GM21526 (cell line): ENCODE data around the gene C5orf52.
"Not testable (repeated sequence)": the region's sequence is repeated elsewhere in the genome, so short reads cannot be mapped to it uniquely, and the experiment has no call there.

Source experiments
- ATAC-seq: cut with Tn5 transposase; IDR thresholded peaks from one replicate; pipeline ENCODE4 v1.9.1; 2021; ENCODE audit warnings: moderate library complexity; ENCODE audit not compliant: unreplicated experiment, low FRiP score

Gene C5orf52

GRCh38 chr5:157674351-157674750 lies 3.0 kb downstream of the C5orf52 start:
- ATAC-seq, result not testable (repeated sequence)

GRCh38 chr5:157677931-157678330 lies 6.6 kb downstream of the C5orf52 start:
- ATAC-seq, result no peak

GRCh38 chr5:157679801-157680200 lies 8.5 kb downstream of the C5orf52 start:
- no peak for ATAC-seq

DNA sequence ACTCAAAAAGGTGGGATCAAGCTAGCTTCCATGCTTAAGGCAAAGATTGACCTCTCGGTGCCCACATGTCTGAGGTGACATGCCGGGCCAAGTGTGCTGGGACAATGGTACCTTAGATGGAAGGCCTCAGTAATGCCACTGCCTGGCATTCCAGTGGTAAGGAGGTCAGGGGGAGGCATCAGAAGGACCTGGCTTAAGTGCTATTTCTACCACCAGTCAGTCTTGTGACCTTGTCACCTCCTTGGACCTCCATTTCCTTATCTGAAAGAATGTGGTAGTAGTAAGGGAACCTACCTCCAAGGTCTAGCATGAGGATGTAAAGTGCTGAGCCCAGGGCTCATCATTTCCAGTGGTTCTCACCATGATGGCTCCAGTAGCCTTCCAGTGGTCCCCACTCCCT lies 8.9 kb downstream of the C5orf52 start:
- no peak for ATAC-seq

DNA sequence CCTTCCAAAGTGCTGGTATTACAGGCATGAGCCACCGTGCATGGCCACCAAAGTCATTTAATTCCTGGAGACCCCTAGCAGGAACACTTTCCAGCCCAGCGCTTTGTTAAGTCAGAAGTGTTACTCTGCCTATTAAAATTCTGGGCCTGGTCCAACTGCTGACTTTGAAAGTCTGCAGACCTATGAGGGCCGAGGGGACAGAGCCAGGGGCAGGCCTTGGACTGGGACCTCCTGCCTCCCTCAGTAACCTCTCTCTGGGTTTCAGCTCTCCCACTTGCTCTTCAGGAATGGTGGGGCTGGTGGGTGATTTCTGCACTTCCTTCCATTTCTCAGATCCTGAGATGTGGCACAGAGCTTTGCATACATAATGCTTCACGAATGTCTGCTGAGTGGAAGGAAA lies 9.7 kb downstream of the C5orf52 start:
- ATAC-seq, result no peak

GRCh38 chr5:157682257-157682656 lies 10.9 kb downstream of the C5orf52 start:
- ATAC-seq, result no peak

GRCh38 chr5:157686276-157687197 lies 15.2 kb downstream of the C5orf52 start:
- not testable (repeated sequence) for ATAC-seq

DNA sequence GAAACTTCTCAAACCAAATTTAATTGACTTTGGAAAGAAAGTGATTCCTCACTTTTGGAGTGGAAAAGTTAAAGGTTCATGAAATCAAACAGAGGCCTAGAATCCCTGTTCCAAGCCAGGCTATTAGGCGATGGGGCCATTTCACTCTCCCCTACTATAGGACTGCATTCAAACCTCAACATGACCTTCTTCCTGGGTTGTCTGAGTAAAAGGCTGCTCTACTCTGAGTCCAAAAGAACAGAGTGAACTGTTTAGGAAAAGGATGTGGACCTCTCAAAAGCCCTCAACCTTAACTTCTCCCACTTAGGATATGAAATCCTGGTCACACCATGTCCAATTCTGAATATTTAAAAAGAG lies 15.8 kb downstream of the C5orf52 start:
- no peak for ATAC-seq

DNA sequence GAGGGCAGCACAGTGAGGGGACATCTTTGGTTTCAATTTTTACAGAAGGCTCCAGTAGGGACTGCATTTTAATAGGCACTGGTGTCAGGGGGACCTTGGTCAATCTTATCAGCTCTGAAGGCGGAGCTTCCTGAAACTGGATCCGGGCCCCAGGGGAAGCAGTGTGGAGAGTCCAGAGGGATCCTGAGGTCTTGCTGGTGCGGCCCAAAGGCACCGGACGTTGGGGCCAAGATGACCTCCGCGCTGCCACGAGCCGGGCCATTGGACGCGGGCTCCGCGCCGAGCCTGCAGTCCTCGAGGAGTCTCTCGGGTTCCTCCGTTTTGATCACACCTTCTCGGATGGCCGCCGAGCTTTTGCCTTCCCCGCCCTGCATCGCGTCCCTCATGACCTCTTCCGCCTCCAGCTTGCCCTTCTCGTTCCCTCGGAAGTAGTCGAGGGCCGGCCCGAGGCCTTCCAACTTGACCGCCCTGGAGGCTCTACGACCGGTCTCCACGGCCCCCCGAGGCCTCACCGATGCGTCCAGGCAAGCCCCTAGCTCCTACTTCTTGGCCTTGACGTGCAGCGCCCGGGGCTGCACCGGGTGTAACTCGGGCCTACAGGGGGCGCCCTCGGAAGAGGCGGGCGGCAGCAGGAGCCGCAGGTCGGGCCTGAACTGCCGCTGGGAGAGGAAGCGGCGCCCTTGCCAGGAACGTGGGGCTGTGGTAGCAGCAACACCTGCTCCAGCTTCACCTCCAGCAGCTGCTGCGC lies 18.8 kb downstream of the C5orf52 start:
- ATAC-seq, result no peak

DNA sequence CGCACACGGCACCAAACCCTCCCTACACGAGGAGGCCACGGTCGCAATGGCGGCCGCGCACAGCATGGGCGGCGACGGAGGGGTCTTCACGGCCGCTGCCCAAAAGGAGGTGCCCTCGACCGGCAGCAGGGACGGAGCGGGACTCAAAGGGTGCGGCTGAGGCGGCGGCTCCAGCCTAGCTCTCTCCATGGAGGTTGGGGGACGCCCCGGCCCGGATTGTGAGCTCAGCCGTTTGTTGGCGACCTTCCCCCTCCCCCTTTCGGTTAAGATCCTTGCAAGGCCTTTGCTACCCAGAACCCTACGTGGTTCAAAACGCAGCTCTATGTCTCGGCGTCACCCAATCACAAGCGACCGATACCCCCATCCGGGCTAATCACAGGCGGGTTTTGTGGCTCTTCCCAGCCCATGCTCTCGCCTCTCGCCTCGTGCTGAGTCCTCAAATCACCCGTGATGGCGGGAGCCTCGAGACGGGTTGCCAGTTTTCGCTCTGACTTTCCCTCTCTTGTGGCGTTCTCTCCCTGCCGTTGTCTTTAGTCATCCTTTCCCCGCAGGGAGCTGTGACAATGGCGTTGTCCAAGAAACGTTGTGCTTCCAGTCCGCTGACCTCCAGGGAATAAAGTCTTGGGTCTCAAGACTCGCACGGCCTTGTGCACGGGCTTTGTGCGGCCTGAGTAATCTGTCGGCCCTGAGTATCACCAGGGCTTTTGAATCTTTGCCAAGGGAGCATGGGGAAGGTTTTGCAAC lies 19.5 kb downstream of the C5orf52 start:
- ATAC-seq, result no peak

DNA sequence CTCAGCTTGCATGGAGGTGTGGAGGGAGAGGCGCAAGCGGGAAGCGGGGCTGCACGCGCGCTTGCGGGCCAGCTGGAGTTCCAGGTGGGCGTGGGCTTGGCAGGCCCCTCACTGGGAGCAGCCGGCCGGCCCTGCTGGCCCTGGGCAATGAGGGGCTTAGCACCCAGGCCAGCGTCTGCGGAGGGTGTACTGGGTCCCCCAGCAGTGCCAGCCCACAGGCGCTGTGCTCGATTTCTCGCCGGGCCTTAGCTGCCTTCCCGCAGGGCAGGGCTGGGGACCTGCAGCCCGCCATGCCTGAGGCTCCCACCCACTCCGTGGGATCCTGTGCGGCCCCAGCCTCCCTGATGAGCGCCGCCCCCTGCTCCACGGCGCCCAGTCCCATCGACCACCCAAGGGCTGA lies 22.5 kb downstream of the C5orf52 start:
- ATAC-seq, result not testable (repeated sequence)

GRCh38 chr5:157696154-157696553 lies 24.8 kb downstream of the C5orf52 start:
- ATAC-seq, result not testable (repeated sequence)

GRCh38 chr5:157698674-157699073 lies 27.3 kb downstream of the C5orf52 start:
- ATAC-seq, result not testable (repeated sequence)

GRCh38 chr5:157703736-157704135 lies 32.4 kb downstream of the C5orf52 start:
- no peak for ATAC-seq

DNA sequence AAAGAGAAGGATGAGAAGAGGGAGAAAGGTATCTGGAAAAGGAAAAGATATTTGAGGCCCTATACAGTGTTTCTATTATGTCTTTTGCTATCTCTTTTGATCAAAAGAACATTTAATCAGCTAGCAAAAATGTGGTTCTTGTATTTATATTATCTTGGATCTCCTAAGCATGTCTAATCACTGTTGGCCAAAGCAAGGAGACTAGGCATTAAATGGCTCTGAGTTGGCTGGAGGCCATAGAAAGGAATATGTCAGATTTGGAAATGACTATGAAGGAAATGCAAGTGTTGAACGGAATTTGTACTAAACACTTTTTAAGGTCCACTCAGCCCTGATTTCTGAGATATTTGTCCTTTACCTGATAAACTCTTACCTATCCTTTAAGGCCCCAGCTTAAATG lies 37.5 kb downstream of the C5orf52 start:
- ATAC-seq, result no peak

DNA sequence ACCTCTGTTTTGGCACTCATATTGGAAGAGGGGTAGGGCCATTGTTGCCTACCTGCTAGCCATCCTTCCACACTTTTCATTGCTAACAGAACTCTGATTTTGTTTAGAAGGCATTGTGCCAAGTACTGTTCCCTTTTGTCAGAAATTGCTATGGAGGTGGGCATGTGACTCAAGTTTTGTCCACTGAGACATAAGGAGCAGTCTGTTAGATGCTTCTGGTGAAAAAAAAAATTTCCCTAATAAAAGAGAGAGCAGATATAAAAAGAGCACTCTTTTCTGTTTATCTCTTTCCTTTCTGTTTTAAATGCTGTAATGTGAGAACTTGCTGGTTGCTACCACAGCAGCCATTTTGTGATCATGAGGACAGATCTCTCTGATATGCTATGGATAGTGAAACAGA lies 38.0 kb downstream of the C5orf52 start:
- ATAC-seq, result no peak

GRCh38 chr5:157710431-157710830 lies 39.1 kb downstream of the C5orf52 start:
- ATAC-seq, result no peak

DNA sequence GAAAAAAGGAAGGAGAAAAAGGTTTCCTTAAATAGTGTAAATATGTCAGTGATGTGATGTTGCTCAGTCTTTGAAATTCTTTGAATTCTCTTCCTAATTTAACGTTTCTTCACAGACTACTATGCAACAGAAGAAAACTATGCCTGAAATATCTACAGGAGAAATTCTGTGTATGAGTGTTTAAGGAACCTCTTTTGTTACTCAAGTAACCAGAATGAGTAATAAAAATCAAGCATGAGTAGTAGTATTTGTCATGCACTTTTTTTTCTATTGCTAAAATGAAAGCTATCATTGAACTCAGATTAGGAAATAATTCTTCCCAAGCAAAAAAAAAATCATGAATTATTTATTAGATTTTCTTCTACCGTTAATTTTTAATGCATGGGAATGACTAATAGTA lies 39.5 kb downstream of the C5orf52 start:
- ATAC-seq, result no peak

DNA sequence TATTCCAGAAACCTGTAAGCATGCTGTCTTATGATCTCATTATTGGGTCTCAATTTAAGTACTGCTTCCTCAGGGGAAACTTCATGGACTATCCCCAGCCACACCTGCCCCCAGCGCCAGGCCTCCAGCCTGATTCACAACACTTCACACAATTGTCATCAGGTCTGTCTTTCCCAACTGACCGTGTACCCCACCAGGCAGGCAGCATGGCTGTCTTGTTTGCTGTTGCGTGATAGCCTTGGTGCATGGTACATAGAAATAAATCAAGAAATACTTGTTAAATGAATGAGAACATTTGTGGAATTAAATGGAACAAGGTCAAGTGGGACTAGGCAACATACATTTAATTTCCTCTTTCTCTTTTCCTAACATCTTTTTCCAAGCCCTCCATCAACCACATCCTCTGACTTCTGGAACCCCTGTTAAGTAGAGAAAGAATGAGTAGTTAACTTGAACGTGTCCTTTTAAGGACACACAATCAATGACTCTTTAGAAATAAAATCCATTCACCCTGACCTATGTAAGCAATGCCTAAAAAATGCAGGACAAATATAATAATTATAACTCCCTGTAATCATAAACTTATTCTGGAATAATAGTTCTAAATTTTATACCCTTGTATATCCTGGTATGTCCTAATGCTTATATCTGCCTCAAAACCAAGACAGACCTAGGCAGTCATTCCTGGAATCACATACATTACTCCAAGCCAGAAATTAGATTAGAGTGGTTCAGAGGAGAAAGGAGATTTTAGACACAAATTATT lies 42.7 kb downstream of the C5orf52 start:
- ATAC-seq, result no peak

DNA sequence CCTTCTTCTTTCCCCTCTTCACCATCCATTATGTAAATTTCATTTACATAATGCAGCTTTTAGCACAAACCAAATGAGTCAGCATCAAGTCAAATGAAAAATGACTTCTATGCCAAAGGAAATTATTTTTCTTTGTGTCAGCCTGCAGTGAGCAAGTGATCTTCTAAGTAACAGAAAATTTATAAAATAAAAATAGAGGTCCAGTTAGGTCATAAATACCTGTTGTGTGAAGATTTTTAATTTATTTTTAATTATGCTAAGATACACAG lies 43.2 kb downstream of the C5orf52 start:
- ATAC-seq, result no peak

- ATAC-seq, result no peak
These were observed 47.2 kb downstream of the C5orf52 start for GRCh38 chr5:157718519-157718918.
